Measurements from ENCODE around the gene VPS13C.

The VPS13C gene

GRCh38 chr15:61811952-61812351, 248.3 kb downstream of the VPS13C start:
- no peak for DNase-seq

DNA sequence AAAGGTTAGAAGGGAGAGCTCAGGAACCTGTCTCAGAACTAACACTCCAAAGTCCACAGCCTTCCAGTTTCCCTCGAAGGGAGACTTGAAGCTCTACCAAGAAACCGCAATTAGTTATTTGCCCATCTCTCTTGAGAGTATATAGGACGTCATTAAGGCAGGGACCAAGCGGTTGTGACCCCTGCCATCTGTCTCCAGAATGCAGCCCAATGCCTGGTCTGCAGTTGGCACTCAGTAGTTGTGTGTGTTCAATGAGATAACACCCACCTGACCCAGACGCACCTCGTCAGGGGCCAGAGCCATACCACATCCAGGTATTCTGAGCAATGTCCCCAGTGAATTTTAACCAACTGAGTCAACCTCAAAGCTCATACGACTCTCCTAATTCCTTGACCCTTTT, 251.0 kb downstream of the VPS13C start:
- DNase-seq: no peak

DNA sequence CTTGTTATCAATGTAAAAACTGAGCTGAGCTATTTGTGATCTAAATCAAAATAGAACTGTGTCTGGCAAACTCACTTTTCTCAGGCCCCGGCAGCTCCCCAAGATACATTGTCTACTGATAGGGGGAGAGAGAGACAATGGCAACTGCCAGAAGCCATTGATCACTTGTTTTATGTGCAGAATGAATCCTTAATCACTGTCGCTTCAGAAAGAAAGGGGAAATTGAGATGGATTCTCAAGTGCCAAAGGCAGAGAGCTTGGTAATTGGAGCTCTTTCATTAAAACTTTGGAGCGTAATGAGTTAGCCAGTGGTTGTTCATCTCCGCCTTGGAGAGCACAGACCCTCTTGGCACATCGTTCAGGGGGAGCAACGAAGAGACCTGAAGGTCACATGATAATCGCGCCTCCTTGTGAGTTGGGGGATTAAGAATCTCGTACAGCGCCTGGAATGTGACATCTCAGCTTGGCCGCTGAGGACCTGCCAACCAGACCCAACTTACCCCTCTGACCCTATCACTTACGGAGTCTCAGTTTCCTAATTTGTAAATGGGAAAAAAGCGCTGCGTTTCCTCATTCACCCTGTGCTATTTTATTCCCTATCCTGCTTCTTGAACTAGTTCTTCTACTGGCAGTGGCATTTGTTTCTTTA, 252.8 kb downstream of the VPS13C start:
- DNase-seq: no peak
